GM18858 (cell line): ENCODE data around the gene F2RL3.

Experiments used
- ATAC-seq: cut with Tn5 transposase; IDR thresholded peaks from one replicate; pipeline ENCODE4 v1.9.1; 2021; ENCODE audit not compliant: unreplicated experiment

Gene F2RL3

DNA sequence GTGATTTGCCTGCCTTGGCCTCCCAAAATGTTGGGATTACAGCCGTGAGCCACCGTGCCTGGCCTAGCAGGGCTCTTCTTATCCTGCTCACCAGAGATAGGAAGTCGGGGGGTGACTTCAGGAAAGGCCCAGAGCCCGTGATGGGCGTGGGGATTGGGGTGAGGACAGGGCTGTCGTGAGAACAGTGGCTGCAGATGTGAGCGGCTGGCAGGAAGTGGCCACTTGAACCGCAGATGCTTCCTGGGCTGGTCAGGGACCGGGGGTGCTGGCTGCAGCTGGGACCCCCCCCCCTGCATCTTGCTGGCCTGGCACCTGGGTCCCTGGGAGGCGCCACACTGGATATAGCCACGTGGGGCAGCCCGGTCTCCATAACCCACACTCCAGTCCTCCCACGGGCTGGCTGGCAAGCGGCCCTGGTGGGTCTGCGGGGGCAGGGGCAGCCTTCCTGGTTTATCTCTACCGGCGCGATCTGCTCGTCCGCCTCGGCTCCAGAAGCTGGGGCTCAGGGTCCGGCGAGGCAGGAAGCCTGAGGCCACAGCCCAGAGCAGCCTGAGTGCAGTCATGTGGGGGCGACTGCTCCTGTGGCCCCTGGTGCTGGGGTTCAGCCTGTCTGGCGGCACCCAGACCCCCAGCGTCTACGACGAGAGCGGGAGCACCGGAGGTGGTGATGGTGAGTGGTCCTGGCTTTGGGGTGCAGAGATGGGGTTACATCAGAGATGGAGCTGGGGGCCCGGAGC is at the start of gene F2RL3:
TSS of gene F2RL3 (plus strand) at position 371 of the 737 bp plus-strand sequence. CDS start at position 562, 191 bp downstream.
- no peak for ATAC-seq

DNA sequence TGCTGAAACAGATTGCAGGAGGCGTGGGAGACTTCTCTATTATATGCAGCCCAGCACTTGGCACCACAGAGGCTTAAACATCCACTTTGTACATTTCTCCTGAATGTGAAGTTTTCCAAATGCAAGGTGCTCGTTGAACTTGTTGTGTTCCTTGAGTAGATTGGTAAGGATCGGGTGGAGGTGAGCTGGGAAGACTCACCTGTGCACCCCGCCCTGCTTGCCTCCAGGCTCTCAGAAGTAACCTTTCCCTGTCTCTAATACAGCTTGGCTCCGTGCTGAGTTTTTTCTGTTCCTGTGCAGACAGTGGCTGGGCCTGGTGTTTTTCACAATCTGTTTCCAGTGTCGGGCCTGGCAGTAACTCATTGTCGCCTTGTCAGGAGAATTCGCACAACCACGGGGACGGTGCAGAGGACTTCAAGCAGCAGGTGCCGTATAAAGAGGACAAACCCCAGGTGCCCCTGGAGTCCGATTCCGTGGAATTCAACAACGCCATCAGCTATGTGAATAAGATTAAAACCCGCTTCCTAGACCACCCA is 47.3 kb upstream of the F2RL3 start:
- no peak for ATAC-seq

GRCh38 chr19:16846901-16847300 is 41.9 kb upstream of the F2RL3 start:
- no peak for ATAC-seq

DNA sequence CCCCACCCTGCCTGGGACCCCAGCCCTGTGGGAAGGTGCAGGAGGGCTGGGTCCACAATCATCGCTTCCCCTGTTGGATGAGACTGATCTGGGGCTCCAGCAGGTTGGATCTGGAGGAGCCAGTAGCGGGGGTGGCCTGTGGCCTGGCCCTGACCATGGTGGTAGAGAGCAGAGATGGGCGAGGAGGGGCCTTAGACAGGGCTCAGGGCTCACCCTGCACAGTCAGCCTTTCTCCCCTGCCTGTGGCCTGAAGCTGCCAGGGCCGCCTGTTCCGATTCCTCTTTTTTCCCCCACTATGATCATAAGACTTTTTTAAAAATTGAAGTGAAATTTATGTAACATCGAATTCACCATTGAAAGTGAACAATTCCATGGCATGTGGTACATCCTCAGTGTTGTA is 41.4 kb upstream of the F2RL3 start:
- no peak for ATAC-seq

- no peak for ATAC-seq
Observed at GRCh38 chr19:16849168-16849567, 39.6 kb upstream of the F2RL3 start.

DNA sequence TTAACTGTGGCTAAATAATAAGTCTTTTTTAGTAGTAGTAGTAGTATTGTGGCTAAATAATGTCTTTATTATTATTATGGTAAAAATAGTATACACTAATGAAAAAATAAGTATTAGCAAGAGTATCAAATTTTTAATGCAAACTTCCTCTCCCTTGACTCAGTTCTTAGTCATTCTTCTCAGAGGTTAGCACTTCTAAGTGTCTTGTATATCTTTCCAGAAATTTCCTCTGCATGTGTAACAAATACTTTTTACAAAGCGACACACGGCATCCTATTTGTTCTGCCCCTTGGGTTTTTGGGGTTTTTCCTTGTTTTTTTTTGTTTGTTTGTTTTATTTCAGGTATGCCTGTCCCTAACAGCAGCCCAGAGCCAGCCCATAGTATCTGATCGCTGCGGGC is 38.7 kb upstream of the F2RL3 start:
- ATAC-seq = no peak

DNA sequence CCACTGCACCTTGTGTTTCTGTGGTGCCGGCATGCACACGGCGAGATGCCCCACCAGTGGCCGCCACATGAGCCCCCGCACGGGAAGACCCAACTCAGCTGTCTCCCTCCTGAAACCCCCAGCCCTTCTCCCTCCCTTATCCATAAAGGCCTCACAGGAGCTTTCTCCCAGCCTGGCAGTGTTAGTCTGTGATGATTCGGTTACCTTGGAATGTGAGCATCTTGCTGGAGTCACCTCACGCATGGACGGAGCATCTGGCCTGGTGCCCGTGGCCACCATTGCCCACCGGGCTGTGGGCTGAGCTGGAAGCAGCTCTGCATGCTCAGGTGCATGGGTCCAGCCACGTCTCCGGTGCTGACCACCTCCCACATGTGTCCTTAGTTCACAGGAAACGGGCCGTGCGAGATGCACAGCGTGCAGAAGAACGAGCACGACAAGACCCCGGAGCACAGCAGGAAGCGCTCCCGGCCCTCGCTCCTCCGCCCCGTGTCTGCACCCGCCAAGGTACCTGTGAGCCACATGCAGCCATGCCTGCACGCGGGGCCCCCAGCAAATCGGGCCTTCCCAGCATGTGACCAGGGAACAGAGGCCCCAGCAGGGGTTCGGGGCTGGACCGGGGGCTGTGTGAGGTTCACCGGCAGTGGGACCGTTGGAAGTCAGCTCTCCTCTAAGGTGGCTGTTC is 37.6 kb upstream of the F2RL3 start:
- no peak for ATAC-seq

DNA sequence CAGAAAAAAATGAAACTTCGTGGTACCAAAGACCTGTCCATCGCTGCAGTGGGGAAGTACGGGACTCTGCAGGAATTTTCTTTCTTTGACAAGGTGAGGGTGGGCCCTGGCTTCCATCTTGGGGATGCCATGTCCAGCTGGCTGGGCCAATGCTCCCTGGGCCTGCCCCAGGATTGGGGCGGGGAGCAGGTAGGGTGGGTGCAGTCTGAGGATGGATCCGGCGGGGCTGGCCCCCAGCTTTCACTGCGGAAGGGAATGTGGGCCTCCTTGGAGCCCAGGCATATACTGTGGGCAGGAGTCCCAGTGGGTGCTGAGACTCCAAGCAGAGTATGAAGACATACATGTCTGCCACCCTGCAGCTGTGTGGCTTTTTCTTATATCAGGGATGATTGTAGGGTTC is 35.7 kb upstream of the F2RL3 start:
- no peak for ATAC-seq

- ATAC-seq = no peak
Observed at GRCh38 chr19:16856091-16856490, 32.7 kb upstream of the F2RL3 start.

DNA sequence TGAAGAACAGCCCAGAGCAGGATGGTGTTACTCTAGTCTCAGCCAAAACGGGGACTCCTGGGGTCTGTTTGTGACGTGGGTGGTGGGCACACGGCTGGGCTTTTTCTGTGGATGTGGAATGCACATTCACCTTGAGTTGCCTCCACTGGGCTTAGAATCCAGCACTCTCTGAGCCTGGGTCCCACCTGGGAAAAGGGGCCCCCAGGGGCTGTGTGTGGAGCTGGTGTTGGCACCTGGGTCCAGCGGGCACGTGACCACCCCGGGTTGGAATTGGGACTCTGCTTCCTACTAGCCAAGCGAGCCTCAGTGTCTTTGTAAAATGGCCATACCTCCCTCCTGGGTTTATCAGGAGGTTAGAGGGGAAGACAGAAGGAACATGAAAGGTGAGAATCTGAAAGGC is 29.2 kb upstream of the F2RL3 start:
- no peak for ATAC-seq

DNA sequence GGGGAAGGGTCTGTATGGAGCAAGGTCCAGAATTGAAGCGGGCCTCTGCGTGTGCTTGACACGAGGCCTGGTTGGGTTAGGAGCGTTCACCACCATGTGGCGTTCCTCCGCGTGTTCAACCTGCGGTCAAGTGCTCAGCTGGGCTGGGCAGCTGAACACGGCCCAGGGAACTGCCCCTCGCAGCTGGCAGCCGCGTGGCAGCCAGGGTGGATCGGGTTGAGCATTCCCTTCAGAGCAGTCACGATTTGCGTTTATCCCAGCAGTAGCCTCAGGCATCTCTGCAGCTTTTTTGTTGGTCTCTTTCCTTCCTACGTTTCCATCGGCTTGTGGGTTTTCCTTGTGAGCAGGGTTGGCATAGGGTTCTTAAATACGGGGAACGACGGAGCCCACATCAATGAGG is 28.7 kb upstream of the F2RL3 start:
- ATAC-seq = no peak

DNA sequence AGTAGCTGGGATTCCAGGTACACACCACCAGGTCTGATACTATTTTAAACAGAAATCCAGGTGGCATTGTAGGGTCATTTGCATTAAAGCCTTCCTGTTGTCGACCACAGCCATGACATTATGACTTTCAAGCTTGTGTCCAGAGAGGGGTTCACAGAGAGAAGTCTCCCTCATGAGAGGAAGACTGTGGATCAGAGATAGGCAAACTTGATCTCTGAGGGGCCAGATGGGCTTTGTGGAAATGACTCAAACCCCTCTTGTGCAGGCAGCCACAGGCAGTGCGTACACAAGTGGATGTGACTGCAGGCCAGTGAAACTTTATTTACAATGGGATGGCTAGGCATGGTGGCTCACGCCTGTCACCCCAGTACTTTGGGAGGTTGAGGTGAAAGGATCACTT is 27.8 kb upstream of the F2RL3 start:
- no peak for ATAC-seq

DNA sequence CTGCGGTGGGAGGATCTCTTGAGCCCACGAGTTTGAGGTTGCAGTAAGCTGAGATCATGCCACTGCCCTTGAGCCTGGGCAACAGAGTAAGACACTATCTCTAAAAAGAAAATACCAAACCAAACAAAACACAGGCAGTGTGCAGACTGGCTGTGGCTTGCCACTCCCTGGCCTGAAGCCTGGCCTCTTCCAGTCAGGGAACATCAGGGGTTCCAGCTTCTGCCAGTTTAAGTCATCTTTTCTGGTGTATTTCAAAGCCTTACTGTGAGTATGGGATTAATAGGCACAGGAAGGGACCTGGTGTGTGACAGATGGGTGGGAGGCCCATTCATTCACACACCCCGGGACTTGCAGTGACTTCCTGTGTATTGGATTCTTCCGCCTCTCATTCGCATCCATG is 27.0 kb upstream of the F2RL3 start:
- ATAC-seq = no peak

GRCh38 chr19:16862826-16863415 is 25.9 kb upstream of the F2RL3 start:
- ATAC-seq = no peak

GRCh38 chr19:16867211-16867610 is 21.6 kb upstream of the F2RL3 start:
- no peak for ATAC-seq

- ATAC-seq = no peak
Observed at GRCh38 chr19:16868423-16869130, 20.2 kb upstream of the F2RL3 start.

DNA sequence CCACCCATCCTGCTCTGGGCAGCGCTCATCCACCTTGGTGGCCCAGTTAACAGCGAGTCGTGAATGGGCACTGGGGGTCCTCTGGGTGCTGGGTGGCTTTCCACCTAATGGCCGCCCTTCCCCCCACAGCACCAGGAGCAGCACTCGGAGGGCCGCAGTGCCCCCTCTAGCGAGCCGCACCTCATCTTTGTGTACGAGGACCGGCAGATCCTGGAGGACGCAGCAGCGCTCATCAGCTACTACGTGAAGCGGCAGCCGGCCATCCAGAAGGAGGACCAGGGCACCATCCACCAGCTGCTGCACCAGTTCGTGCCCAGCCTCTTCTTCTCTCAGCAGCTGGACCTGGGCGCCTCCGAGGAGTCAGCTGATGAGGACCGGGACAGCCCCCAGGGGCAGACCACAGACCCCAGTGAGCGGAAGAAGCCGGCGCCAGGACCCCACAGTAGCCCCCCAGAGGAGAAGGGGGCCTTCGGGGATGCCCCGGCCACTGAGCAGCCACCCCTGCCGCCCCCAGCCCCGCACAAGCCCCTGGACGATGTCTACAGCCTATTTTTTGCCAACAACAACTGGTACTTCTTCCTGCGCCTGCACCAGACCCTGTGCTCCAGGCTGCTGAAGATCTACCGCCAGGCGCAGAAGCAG is 19.3 kb upstream of the F2RL3 start:
- ATAC-seq = no peak

GRCh38 chr19:16871871-16872270 is 16.9 kb upstream of the F2RL3 start:
- no peak for ATAC-seq

- no peak for ATAC-seq
Observed at GRCh38 chr19:16872728-16873127, 16.1 kb upstream of the F2RL3 start.

- ATAC-seq = no peak
Observed at GRCh38 chr19:16873594-16873993, 15.2 kb upstream of the F2RL3 start.
